Measurements from ENCODE around the gene EXOC6B.

Gene EXOC6B

GRCh38 chr2:72139874-72140620, 685.8 kb downstream of the EXOC6B start:
- DNase-seq, result no peak

DNA sequence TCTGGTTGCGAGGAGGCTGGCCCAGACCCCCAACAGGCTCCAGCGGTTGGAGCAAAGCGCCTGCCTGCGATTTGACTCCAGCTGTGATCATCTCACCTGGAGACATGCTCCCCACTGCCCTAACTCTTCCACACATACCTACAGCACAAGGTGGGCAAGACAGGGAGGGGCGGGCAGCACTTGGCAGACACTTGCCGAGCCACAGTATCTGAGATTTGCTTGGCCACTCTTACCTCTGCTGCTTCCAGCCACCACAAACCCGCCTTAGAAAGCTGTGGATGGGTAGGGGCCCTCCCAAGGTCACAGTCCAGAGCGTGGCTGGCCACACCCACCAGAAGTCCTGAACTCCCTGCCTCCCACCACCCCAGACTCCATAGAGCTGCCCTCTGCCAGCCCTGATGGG, 686.4 kb downstream of the EXOC6B start:
- DNase-seq, result no peak

DNA sequence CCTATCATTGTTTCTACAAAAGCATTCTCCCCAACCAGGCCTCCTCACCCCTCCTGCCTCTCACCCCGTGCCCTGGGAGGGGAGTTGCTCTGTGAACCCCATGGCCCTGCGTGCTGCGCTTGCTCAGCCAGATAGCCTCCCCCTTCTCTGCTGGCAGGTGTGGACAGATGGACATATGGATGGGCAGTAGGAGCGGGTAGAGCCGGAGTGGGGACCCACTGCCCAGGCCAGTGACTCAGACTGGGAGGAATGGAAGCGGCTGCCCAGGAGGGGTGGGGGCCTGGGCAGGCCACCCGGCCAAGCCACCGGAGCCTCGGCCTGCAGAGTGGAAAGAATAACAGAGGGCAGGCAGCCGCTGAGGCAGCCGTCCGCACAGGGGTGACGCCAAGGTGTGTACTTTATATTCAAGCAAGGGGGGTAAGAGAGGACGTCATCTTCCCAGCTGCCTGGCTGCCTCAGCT, 686.9 kb downstream of the EXOC6B start:
- no peak for DNase-seq

- DNase-seq, result no peak
Observed at GRCh38 chr2:72138011-72138881, 687.6 kb downstream of the EXOC6B start.

GRCh38 chr2:72137498-72138010, 688.3 kb downstream of the EXOC6B start:
- DNase-seq, result peak; percentile 35

GRCh38 chr2:72136933-72137497, 688.8 kb downstream of the EXOC6B start:
- no peak for DNase-seq

DNA sequence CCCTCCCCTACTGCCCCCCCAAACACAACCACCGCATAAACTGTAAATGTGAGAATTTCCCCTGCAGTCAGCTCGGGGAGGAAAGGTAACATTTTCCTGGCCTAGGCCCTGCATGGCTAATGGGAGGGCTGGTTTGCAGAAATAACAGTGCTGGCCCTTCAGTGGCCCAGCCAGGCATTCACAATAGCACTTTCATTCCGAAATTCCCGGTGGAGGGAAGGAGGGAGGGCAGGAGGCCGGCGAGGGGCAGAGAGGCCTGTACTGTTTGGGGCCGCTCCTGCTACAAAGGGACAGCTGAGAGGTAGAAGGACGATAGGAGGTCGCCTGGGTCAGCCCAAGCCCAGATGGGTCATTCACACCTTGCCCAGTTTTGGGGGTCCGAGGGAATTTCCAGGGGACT, 689.5 kb downstream of the EXOC6B start:
- no peak for DNase-seq

- no peak for DNase-seq
Observed at GRCh38 chr2:72135921-72136320, 689.9 kb downstream of the EXOC6B start.

DNA sequence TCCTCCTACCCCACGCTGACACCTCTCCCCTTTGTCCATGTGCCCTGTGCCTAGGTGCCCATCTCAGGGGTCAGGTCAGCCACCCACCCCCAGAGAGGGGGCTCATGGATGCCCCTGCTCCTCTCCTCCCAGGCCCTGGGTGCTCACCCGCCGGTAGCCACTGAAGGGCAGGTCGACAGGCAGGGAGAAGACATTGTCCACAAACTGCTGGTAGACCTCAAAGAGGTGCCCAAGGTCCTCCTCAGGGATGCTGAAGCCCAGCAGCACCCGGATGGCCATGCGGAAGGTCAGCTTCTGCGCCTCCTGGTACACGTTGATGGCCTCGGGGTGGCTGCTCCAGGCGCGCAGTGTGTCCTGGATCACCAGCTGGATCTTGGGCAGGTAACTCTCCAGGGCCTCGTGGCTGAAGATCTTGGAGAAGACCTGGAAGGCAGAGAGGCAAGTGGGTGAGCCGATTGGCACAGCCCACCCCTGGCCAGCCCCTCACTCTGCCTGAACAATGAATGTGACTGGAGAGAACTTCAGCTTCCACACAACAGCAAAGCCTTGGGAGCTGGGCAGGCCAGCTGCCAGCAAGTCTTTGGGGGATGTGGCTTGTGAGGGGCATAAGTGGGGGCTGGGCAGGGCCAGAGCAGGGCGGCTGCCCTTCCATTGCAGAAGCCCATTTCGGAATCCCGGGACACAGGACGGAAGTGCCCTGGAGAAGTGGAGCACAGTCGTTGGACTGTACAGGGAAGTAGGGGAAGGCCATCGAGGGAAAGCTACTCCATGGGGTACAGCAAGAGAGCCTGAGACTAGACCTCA, 690.6 kb downstream of the EXOC6B start:
- no peak for DNase-seq

DNA sequence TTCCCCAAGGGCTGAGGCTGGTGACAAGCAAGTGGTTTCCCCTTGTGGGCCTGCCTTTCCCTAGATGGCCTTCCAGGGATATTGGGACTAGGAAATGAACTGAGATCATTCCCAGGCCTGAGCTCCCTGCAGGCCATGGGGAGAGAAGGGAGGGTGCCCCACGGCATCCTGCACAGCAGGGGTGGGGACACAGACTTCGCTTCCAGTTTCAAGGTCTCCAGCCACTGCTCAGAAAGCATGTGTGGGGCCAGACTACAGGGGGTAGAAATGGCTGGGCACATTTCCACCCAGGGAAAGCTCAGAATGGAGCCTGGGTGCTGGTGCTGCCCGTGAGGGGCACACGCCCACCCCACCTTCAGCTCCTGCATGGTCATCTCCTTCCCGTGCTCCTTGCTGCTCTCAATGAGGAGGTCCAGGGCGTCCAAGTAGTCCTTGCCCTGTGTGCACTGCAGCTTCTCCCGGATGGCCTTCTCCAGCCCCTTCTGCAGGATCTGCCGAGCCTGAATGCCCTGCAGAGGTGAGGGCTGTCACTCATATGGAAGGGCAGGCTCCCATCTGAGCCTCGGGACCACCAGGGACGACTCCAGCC, 691.3 kb downstream of the EXOC6B start:
- no peak for DNase-seq

GRCh38 chr2:72133721-72134407, 692.0 kb downstream of the EXOC6B start:
- no peak for DNase-seq

GRCh38 chr2:72132981-72133720, 692.7 kb downstream of the EXOC6B start:
- DNase-seq, result no peak

GRCh38 chr2:72131916-72132841, 693.7 kb downstream of the EXOC6B start:
- no peak for DNase-seq

GRCh38 chr2:72131371-72131891, 694.4 kb downstream of the EXOC6B start:
- no peak for DNase-seq

DNA sequence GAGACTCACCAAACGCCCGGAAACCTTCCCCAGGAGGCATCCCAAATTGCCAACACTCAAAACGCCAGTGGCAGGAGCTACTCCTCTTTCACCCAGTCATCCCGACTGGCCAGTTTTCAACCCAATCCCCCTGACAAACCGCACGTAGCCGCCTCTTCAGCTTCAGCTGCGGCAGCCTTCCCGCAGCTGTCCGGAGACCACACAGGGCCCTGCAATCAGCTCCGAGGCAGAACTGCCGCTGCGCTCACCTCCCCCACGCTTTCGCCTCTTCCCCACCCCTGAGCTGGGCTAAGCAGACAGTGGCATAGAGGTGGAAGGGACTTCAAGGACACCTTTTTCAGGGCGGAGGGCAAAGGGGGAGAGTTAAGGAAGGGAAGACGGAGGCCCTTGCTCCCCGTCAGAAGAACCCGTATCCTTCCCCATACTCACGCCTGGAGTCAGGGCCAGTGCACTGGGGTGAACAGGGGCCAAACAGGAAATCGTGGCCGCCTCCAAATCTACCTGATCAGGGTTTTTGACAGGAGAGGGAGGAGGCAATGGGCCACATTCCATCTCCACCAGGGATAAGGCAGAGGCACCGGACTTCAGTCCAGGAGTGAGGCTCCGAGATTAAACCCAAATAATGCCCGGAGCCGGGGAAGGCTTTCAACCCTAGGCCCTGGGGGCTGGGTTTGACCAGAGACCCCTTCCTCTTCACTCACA, 695.0 kb downstream of the EXOC6B start:
- no peak for DNase-seq

GRCh38 chr2:72129681-72130340, 696.0 kb downstream of the EXOC6B start:
- no peak for DNase-seq

GRCh38 chr2:72128843-72129227, 697.0 kb downstream of the EXOC6B start:
- no peak for DNase-seq

Measured in NCI-H1436 (cell line).